NCI-H2227 (cell line): ENCODE measurements around the gene CERS6.

ENCODE experiments used
- DNase-seq: peaks from one replicate; lab custom pipeline; 2025; ENCODE audit not compliant: unreplicated experiment; lab: John Stamatoyannopoulos, UW

The CERS6 gene

DNA sequence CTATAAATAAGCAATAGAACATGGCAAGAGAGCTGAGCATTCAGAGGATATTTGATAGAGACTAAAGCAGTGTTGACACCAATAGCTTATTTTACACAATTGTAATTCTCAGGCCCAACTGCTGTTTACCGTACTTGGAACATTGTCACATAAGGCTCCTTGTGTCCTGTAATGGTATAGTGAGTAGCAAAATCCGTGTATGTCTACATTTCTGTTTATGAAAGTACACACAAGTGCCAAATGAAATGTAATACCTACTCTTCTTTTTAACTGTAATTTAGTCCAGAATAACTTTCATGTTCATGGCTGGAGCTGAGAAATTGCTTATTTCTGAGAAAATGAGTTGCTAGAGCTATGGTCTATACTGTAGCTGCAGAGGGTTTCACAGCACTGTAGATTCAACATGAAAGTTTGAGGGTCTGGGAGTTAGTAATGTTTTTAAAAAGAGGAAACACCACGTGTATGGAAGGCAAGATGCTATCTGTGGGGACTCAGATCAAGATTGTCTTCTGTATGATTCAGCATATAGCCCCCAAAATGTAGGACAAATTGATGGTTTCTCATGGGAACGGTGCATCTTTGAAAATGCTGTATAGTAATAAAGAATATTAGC is 236.2 kb downstream of the CERS6 start:
- DNase-seq = no peak

DNA sequence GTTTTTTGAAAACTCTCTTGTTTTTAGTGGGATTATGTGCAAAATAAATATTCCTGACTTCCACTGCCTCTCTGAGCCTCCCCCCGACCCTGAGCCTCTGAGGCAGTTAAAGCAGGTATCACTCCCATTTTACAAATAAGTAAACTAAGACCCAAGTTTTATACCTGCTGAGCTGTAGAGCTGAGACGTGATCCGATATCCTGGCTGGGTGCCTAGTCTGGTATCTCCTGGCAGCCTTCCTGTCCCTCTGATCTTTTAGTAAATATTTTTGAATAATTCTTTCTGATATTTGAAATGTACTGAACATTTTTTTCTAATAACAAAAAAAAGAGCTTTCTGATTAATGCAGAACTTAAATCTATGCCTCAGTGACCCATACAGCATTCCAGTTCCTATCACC is 238.1 kb downstream of the CERS6 start:
- DNase-seq = no peak

- peak; percentile 67 for DNase-seq
Observed at GRCh38 chr2:168694866-168695265, 238.8 kb downstream of the CERS6 start.

DNA sequence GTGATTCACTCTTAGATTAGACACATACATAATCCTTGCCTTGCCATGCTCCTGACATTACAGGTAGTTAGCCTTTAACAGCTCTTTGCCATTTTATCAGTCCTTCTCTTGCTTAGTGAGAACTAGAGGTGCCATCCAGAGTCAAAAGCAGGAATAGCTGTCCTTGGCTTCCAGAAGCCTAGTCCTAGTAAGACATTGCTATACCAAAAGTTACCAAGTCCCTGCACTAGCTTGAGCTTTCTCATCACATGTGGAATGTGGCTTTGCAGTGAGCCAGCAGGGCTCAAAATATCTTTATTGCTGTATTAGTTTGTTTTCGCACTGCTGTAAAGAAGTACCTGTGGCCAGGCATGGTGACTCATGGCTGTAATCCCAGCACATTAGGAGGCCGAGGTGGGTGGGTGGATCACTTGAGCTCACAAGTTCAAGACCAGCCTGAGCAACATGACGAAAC is 241.6 kb downstream of the CERS6 start:
- DNase-seq = no peak

- DNase-seq = no peak
Observed at GRCh38 chr2:168698969-168699368, 242.9 kb downstream of the CERS6 start.

DNA sequence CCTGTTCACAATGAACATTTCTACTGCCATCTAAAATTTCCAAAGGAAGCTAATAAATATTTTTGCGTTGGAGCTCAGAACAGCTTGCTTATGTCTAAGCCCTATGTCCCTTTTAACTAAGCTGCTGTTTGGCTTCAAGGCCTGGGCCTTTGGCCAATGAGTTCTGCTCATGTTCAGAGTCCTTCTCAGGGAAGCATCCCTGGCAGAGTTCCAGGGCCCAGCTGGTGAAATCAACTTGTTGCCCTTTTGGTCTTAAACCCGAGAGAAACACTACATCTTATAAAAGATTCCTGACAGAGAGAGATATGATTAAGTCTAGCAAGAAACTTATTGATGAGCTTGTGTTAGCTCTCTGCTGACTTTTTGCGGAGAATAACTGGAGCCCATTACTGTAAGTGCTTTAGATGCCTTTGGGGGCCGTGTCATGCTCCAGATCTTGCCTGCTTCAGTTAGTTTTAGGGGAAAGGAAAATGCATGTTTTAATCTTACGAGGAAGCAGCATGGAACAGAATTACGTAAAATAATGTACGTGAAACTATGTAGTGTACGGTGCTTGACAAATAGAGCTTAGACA is 243.9 kb downstream of the CERS6 start:
- DNase-seq = peak; percentile 80

DNA sequence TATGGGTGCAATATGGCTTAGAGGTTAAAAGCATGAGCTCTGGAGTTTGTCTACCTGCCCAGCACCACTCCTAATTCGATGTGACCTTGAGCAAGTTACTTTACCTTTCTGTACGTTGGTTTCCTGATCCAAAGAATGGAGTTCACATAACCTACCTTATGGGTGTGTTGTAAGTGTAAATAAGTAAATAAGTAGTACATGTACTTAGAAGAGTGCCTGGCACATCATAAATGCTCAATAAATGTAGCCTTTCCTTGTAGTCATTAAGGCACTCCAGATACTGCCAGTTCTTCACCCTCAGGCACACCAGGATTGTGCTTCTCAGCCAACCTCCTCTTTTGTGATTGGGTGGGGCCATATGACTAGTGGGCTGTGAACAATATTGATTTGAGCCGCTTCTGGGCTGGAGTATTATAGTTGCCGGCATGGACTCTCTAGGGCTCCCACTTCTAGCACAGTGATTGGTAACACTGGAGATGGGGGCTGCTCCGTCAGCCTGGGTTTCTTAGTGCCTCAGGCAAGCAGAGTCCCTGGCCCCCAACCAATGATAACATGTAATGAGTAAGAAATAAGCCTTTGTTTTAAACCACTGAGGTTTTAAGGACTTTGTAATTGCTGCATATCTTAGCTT is 244.7 kb downstream of the CERS6 start:
- peak; percentile 21 for DNase-seq

GRCh38 chr2:168702579-168702978 is 246.5 kb downstream of the CERS6 start:
- DNase-seq = no peak

DNA sequence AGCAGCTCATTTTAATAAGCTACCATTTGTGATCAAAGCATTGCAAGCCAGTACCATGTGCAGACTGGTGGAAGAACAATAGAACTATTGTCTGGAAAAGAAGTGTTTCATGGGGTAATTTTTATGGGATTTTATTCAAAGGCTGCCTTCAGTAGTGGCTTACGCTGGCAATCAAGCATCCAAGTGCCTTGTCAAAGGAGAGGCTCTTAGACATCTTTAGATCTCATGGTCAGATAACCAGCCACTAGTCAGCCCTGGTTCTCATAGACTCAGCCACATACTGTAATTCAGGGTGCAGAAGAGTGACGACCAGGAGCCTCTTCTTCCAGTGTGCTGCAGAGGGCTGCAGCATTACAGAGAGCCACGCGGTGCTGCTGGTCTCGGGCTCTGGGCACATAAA is 247.9 kb downstream of the CERS6 start:
- DNase-seq = no peak

DNA sequence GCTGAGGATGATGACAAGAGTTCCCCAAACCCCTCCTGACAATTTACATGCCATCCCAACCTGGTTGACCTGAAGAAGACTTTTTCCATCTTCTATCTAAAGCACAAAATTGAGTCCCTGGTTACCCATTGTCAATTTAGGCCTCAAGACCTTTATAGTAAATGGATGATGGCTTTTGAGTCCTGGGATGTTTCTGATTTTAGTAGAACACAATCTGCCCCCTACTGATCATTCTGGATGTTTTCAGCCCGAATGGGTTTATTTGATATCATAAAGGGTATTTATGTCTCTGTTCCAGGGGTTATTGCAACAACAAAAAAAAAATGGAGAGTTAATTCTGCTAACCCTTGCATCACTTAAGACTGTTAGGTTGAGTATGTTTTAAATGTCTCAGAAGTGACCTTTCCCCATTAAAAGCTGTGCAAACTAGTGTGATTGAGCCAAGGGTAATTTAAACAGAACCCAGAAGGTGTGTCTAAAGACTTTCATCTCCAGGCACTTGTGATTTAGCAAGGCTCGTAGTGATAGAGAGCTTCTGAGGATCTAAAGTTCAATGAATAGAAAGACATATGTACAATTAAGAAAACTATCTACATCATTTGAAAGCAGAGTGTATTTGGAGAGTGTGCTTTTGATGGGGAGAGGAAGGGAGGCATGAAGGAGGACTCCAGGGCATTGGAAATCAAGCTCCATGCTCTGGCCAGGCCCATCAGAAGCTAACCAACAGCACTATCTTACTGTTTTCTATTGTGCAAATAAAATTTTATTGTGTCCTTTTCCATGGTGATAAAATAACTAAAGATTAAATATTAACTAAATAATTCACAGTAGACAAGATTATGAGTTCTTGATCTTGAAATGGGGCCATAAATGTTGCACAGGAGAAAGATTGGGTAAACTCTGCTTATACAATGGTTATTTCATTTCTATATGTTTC is 249.7 kb downstream of the CERS6 start:
- peak; percentile 49 for DNase-seq

- DNase-seq = no peak
Observed at GRCh38 chr2:168706806-168707205, 250.7 kb downstream of the CERS6 start.

- DNase-seq = no peak
Observed at GRCh38 chr2:168708080-168708479, 252.0 kb downstream of the CERS6 start.

- DNase-seq = no peak
Observed at GRCh38 chr2:168710754-168711467, 254.8 kb downstream of the CERS6 start.

DNA sequence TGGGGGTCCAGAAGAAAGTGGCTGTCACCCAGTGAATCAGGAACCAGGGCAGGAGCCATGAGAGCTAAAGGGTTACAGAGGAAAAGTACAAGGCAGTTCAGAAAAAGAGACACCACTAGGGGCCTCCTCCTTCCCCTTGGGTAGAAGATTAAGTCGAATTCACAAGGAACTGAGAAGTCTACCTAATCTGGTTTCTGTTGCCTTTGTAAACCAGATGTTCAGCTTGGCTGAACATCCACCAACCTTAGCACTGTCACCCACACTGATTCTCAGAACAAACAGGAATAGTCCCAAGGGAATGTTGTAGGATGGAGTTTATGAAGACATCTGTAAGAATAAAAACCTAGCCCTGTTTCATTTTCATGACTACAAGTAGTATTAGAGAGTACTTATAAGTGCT is 256.0 kb downstream of the CERS6 start:
- no peak for DNase-seq

DNA sequence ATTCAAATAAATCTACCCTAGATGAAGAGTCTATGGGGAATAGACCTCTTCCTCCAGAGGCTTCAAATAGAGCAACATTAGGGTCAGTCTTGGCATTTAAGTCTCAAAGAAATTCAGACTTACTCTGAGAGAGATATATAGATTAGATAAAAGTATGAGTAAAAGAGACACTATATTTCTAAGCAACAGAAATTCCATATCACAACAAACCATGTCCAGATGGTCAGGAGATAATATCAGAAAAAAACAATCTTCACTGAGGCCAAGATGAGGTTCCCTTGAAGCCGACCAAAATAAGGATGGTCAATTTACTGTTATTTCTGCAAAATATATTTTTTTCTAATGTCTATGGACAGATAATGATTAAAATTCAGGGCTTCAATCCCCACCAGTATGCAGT is 257.3 kb downstream of the CERS6 start:
- no peak for DNase-seq

GRCh38 chr2:168715849-168716248 is 259.8 kb downstream of the CERS6 start:
- DNase-seq = no peak

DNA sequence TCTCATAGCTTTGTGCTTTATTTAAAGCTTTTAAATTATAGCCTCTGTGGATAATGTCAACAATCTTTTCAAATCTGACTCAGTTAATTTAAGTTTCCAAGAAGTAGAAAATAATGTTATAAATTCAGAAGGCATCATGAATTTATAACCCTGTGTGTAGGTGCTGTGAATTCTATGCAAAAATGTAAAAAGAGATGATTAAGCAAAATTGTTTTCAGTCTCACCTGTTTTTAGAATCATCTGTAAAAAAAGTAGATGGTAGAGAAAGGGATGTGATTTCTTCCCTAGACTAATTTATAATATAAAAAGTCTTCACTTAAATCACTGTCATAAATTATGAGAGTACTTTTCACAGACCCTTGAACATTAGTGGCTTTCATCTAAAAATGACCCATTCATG is 260.8 kb downstream of the CERS6 start:
- DNase-seq = no peak

DNA sequence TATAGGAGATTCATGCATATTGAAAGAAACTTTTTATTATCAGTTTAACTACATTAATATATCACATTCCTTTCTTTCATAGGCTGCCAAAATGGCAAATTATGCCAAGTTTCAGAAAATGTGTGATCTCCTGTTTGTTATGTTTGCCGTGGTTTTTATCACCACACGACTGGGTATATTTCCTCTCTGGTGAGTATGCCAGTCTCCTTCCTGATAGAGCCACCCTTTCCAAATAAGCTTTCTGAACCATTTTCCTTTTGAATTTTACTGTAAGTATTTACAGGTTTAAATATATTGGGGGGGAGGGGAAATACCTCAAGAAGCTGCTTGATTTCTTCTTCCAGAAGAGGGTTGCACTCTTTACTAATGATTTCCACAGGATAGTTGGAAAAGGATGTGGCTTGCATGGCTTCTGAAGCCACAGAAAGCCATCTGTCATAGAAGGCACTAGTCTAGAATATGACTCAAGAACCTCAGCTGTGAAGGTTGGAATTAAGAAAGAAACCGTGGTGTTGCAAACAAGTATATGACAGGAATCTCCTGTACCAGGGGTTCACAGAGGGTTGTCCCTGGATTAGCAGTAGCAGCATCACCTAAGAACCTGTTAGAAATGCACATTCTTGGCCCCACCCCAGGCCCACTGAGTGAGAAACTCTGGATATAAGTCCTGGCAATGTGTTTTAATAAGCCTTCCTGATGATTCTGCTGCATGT is 261.9 kb downstream of the CERS6 start:
- DNase-seq = no peak

GRCh38 chr2:168718622-168719021 is 262.6 kb downstream of the CERS6 start:
- DNase-seq = no peak

DNA sequence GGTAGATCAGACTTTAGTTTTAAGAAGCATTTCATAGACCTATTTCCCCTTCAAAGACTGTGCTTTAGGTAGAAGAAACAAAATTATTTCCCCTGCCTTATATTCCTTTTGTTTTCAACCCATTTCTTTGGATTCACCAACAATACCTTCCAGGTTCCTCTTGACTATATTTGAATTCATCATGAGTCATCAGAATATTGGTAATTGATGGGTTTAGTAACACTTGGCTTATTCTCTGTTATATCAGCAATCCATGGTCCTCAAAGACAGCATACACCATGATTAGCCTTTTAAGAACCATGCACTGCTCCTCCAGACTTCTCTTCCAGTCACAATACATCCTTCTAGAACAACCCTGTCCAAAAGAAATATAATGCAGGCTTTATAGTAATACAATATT is 263.4 kb downstream of the CERS6 start:
- DNase-seq = no peak
